ENCODE measurements around the gene SGTA. TPM values are rescaled to one million over a fixed set of nuclear protein-coding genes. Genes with fewer than 3 reads are reported as not detected.

The SGTA gene
- total RNA-seq, 4 donors from 2014 or later, result 37.0 to 66.6 (median 47.5) TPM

GRCh38 chr19:2750808-2751437 lies 32.1 kb downstream of the SGTA start:
- intact Hi-C loops (cut with DNase I; ENCODE audit: low total_unique reads), result no loop called here
- H3K36me3 ChIP-seq, result peaks cover 0 to 13% (median 2%) of the 10 kb centered on the region in 4 donors
- no peak overlapping the region for H3K4me3 ChIP-seq
- no peaks in the 10 kb centered on the region for H3K9me3 ChIP-seq
- in situ Hi-C loops (cut with MboI; ENCODE audit: low pct_ligation_motif_present in 1 of 4, low pct_unique_long_range_greater_than_20kb in 1 of 4, low sequenced_read_pairs in 3 of 4), result loop anchor here in 1 of 4 donors (5.0 kb wide), 1 partner anchor 104 kb away; no protein-coding TSS in a partner anchor
- TF ChIP-seq CTCF (IDR thresholded peaks at IDR 0.05), result no peak
- no peak for TF ChIP-seq POLR2AphosphoS5 (IDR thresholded peaks at IDR 0.05)
- no peak for TF ChIP-seq POLR2A (IDR thresholded peaks at IDR 0.05)
- TF ChIP-seq EP300 (IDR thresholded peaks at IDR 0.05; ENCODE audit: low read depth), result no peak
- H3K4me1 ChIP-seq, result peaks cover 0 to 4% (median 1%) of the 10 kb centered on the region in 4 donors
- WGBS, 2 donors (ENCODE audit: low coverage in 1 of 2), result 70 to 74% methylated on average over 11 to 17 of the region's 17 CpGs
- no peak for DNase-seq
- no peaks in the 10 kb centered on the region for H3K27me3 ChIP-seq
- no peak overlapping the region for H3K27ac ChIP-seq

- Histone ChIP-seq H3K4me1 (peaks cover 0 to 4% (median 1%) of the 10 kb centered on the region in 4 donors), H3K27me3 (peaks cover 6% of the 10 kb centered on the region), H3K27ac (no peak overlapping the region), H3K4me3 (no peak overlapping the region), H3K36me3 (no peaks in the 10 kb centered on the region), H3K9me3 (no peaks in the 10 kb centered on the region)
- TF ChIP-seq POLR2A (IDR thresholded peaks at IDR 0.05) (no peak), CTCF (IDR thresholded peaks at IDR 0.05) (no peak), EP300 (IDR thresholded peaks at IDR 0.05; ENCODE audit: low read depth) (no peak), POLR2AphosphoS5 (IDR thresholded peaks at IDR 0.05) (no peak)
- DNase-seq, result no peak
- intact Hi-C loops (cut with DNase I; ENCODE audit: low total_unique reads), result loop anchor here (5.0 kb wide), 1 partner anchor 100 kb away; no protein-coding TSS in a partner anchor
- 68 to 76% methylated on average over 6 to 7 of the region's 7 CpGs for WGBS, 2 donors (ENCODE audit: low coverage in 1 of 2)
- in situ Hi-C loops (cut with MboI; ENCODE audit: low pct_ligation_motif_present in 1 of 4, low pct_unique_long_range_greater_than_20kb in 1 of 4, low sequenced_read_pairs in 3 of 4), result loop anchor here in 3 of 4 donors (5.0 to 10.0 kb wide), 2 partner anchors 100 to 103 kb away; no protein-coding TSS in a partner anchor
Observed at GRCh38 chr19:2747349-2747748, 35.7 kb downstream of the SGTA start.

- intact Hi-C loops (cut with DNase I; ENCODE audit: low total_unique reads) (no loop called here), in situ Hi-C loops (cut with MboI; ENCODE audit: low pct_ligation_motif_present in 1 of 4, low pct_unique_long_range_greater_than_20kb in 1 of 4, low sequenced_read_pairs in 3 of 4) (loop anchor here in 2 of 4 donors (10.0 kb wide), 1 partner anchor 99 kb away; no protein-coding TSS in a partner anchor)
- Histone ChIP-seq H3K36me3 (no peaks in the 10 kb centered on the region), H3K27me3 (peaks cover 12% of the 10 kb centered on the region), H3K4me1 (peaks cover 2 to 7% (median 5%) of the 10 kb centered on the region in 4 donors), H3K9me3 (no peaks in the 10 kb centered on the region), H3K27ac (no peak overlapping the region), H3K4me3 (no peak overlapping the region)
- TF ChIP-seq POLR2AphosphoS5 (IDR thresholded peaks at IDR 0.05) (no peak), EP300 (IDR thresholded peaks at IDR 0.05; ENCODE audit: low read depth) (no peak), POLR2A (IDR thresholded peaks at IDR 0.05) (no peak), CTCF (IDR thresholded peaks at IDR 0.05) (no peak)
- DNase-seq, result no peak
- 31 to 32% methylated on average over 3 to 4 of the region's 4 CpGs for WGBS, 2 donors (ENCODE audit: low coverage in 1 of 2)
Observed at GRCh38 chr19:2744113-2744512, 39.0 kb downstream of the SGTA start.

GRCh38 chr19:2743099-2743498 lies 40.0 kb downstream of the SGTA start:
- no peaks in the 10 kb centered on the region for H3K36me3 ChIP-seq
- DNase-seq, result no peak
- intact Hi-C loops (cut with DNase I; ENCODE audit: low total_unique reads) (no loop called here), in situ Hi-C loops (cut with MboI; ENCODE audit: low pct_ligation_motif_present in 1 of 4, low pct_unique_long_range_greater_than_20kb in 1 of 4, low sequenced_read_pairs in 3 of 4) (loop anchor here in 2 of 4 donors (10.0 kb wide), 1 partner anchor 98 kb away; no protein-coding TSS in a partner anchor)
- H3K4me1 ChIP-seq, result peaks cover 5 to 14% (median 7%) of the 10 kb centered on the region in 4 donors
- no peaks in the 10 kb centered on the region for H3K9me3 ChIP-seq
- H3K27ac ChIP-seq, result no peak overlapping the region
- H3K27me3 ChIP-seq, result peaks cover 12% of the 10 kb centered on the region
- no peak overlapping the region for H3K4me3 ChIP-seq
- WGBS, 2 donors (ENCODE audit: low coverage in 1 of 2), result 70 to 72% methylated on average over 8 of the region's 8 CpGs
- no peak for TF ChIP-seq CTCF (IDR thresholded peaks at IDR 0.05)
- TF ChIP-seq POLR2A (IDR thresholded peaks at IDR 0.05), result no peak
- no peak for TF ChIP-seq EP300 (IDR thresholded peaks at IDR 0.05; ENCODE audit: low read depth)
- no peak for TF ChIP-seq POLR2AphosphoS5 (IDR thresholded peaks at IDR 0.05)

Data from transverse colon (tissue), 4 donors.